Tibial nerve (tissue), 4 donors: ENCODE measurements around the gene GNG3. TPM values are rescaled to one million over a fixed set of nuclear protein-coding genes. Genes with fewer than 3 reads are reported as not detected.
A peak's percentile ranks its signal among the peaks of the same experiment; 100 is the strongest.

Experiments
- DNase-seq, 2 donors: peaks; one replicate each; pipeline ENCODE4 v3.0.0-alpha.2; 2019; ENCODE audit warnings: low spot score in 2 of 2
- H3K27ac ChIP-seq, 4 donors: fragments of 200-600 bp; sonication (generic) in 3 of 4; one replicate each; pipeline ENCODE4 v1.5.1; 2017 to 2019; ENCODE audit warnings: mild to moderate bottlenecking in 1 of 4
- H3K27me3 ChIP-seq, 2 donors: fragments of 200-600 bp; sonication (generic) in 1 of 2; one replicate each; pipeline versions ENCODE4 v1.5.1 to v1.6.0; 2017 to 2019
- H3K36me3 ChIP-seq, 3 donors: fragments of 200-600 bp; sonication (generic); one replicate each; pipeline ENCODE4 v1.5.1; 2018 to 2019
- H3K4me1 ChIP-seq, 4 donors: fragments of 200-600 bp; sonication (generic) in 3 of 4; one replicate each; pipeline ENCODE4 v1.5.1; 2017 to 2019
- H3K4me3 ChIP-seq, 4 donors: fragments of 200-600 bp; sonication (generic) in 3 of 4; one replicate each; pipeline ENCODE4 v1.5.1; 2017 to 2019; ENCODE audit warnings: mild to moderate bottlenecking in 1 of 4, moderate library complexity in 1 of 4
- H3K9me3 ChIP-seq, 4 donors: fragments of 200-600 bp; sonication (generic) in 3 of 4; one replicate each; pipeline ENCODE4 v1.5.1; 2017 to 2019
- EP300 ChIP-seq, 2 donors: sonication (generic); formaldehyde crosslinking; IDR thresholded peaks; one replicate each; pipeline ENCODE4 v1.6.1; 2017; ENCODE audit warnings: antibody characterized with exemption in 2 of 2, mild to moderate bottlenecking in 1 of 2
- POLR2A ChIP-seq, 2 donors: fragments of 450-650 bp; IDR thresholded peaks; one replicate each; pipeline ENCODE4 v1.6.1; 2017; ENCODE audit warnings: antibody characterized with exemption in 2 of 2, mild to moderate bottlenecking in 2 of 2, moderate library complexity in 2 of 2
- WGBS, 2 donors: methylation state at CpG; one replicate each; pipeline ENCODE4 v1.1.5; 2018; 5-methylcytosine and 5-hydroxymethylcytosine counted together
- total RNA-seq, 4 donors: library from RNA; depleted of rRNA; stranded (reverse); fragments of >200 nt; gene quantifications; one replicate each; pipeline ENCODE4 v1.1.0, GENCODE V29; 2016
- TF ChIP-seq, protein P1 (sequence below), 5 experiments: fragments of 200-600 bp in 3 of 5; fragments of 450-650 bp in 2 of 5; sonication (generic) in 3 of 5; IDR thresholded peaks; one replicate each; pipeline ENCODE4 v1.5.1; 2016 to 2019; ENCODE audit warnings: antibody characterized with exemption in 5 of 5, mild to moderate bottlenecking in 3 of 5, moderate library complexity in 2 of 5

GNG3 gene
- total RNA-seq, 4 donors from 2014 or later, result 0.63 to 2.6 TPM; not detected in 2

DNA sequence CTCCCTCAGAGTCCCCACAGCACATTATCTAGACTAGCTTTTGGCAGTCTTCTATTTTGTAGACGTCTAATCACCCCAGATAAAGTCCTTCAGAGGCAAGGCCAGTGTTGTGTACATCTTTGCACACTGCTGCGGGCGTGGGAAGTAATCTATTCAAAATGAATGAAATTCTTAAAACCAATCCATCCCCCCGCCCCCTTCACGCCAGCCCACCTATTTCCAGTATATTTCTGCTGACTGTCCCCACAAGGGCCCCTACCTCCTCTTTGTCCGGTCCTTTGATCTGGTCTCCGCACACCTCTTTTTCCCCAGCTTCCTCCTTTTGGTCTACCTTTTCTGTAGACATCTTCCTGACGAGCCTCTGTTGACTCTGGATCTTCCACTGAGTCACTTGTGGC, 627 bp upstream of the GNG3 start:
- DNase-seq, result no peak
- H3K27ac ChIP-seq, result peak overlapping the region; percentile 44 to 89 (median 82)
- TF ChIP-seq EP300 (IDR thresholded peaks at IDR 0.05) (no peak), POLR2A (IDR thresholded peaks at IDR 0.05) (no peak)
- TF ChIP-seq, protein P1, sequence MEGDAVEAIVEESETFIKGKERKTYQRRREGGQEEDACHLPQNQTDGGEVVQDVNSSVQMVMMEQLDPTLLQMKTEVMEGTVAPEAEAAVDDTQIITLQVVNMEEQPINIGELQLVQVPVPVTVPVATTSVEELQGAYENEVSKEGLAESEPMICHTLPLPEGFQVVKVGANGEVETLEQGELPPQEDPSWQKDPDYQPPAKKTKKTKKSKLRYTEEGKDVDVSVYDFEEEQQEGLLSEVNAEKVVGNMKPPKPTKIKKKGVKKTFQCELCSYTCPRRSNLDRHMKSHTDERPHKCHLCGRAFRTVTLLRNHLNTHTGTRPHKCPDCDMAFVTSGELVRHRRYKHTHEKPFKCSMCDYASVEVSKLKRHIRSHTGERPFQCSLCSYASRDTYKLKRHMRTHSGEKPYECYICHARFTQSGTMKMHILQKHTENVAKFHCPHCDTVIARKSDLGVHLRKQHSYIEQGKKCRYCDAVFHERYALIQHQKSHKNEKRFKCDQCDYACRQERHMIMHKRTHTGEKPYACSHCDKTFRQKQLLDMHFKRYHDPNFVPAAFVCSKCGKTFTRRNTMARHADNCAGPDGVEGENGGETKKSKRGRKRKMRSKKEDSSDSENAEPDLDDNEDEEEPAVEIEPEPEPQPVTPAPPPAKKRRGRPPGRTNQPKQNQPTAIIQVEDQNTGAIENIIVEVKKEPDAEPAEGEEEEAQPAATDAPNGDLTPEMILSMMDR (IDR thresholded peaks at IDR 0.05), result no peak
- peak overlapping the region in 3 of 4 donors; percentile 66 to 86 (median 75) for H3K4me3 ChIP-seq
- no peaks in the 10 kb centered on the region for H3K9me3 ChIP-seq
- no peaks in the 10 kb centered on the region for H3K27me3 ChIP-seq
- H3K4me1 ChIP-seq, result peaks cover 0 to 49% (median 31%) of the 10 kb centered on the region in 4 donors
- peaks cover 0 to 27% (median 0%) of the 10 kb centered on the region in 3 donors for H3K36me3 ChIP-seq
- 76 to 79% methylated on average over 8 of the region's 8 CpGs for WGBS, 2 donors

DNA sequence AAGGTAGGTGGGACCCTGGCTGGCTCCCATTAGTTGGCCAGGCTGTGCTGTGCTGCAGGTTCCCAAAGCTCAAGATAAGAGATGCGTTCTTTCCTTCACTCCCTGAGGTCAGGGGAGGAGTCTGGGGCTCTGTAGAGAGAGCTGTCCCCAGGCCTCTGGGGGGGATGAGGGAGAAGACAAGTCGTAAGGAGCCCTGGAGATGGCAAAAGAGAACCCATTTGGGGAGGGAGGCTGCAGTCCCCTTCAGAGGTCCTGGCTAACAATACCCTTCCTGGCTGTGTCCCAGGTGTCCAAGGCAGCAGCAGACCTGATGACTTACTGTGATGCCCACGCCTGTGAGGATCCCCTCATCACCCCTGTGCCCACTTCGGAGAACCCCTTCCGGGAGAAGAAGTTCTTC, 916 bp downstream of the GNG3 start:
- Histone ChIP-seq H3K9me3 (no peaks in the 10 kb centered on the region), H3K4me3 (peak overlapping the region in 2 of 4 donors; percentile 50 to 70), H3K4me1 (peaks cover 0 to 49% (median 31%) of the 10 kb centered on the region in 4 donors), H3K36me3 (peaks cover 0 to 31% (median 0%) of the 10 kb centered on the region in 3 donors), H3K27ac (peak overlapping the region; percentile 71 to 95 (median 92)), H3K27me3 (no peaks in the 10 kb centered on the region)
- no peak for DNase-seq
- 71 to 79% methylated on average over 5 of the region's 5 CpGs for WGBS, 2 donors
- no peak for TF ChIP-seq EP300 (IDR thresholded peaks at IDR 0.05)
- TF ChIP-seq, protein P1 (IDR thresholded peaks at IDR 0.05), result no peak
- TF ChIP-seq POLR2A (IDR thresholded peaks at IDR 0.05), result no peak

DNA sequence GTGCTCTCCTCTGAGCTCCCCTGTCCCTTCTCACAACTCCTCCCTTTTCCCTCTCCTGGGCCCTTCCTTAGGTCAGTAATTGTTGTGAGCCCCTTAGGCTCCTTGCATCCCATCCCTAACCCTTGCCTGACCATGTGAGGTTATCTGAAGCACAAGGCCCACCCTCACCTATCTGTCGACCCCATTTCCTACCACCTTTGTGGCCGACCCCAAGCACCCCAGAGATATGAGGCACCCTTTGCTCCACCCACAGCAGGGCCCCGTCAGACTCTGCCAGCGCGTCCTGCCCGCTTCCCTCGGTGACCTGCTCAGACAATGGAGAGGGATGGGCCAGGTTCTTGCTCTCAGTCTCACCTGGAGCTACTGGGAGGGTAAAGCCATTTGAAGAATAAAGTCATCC, 1.3 kb downstream of the GNG3 start:
- peaks cover 0 to 49% (median 31%) of the 10 kb centered on the region in 4 donors for H3K4me1 ChIP-seq
- no peak for DNase-seq
- H3K27ac ChIP-seq, result peak overlapping the region; percentile 71 to 95 (median 92)
- no peak for TF ChIP-seq POLR2A (IDR thresholded peaks at IDR 0.05)
- TF ChIP-seq EP300 (IDR thresholded peaks at IDR 0.05), result no peak
- TF ChIP-seq, protein P1 (IDR thresholded peaks at IDR 0.05), result no peak
- H3K9me3 ChIP-seq, result no peaks in the 10 kb centered on the region
- 2 to 4% methylated on average over 7 of the region's 7 CpGs for WGBS, 2 donors
- H3K36me3 ChIP-seq, result peaks cover 0 to 35% (median 0%) of the 10 kb centered on the region in 3 donors
- H3K4me3 ChIP-seq, result peak overlapping the region; percentile 25 to 70 (median 58)
- H3K27me3 ChIP-seq, result no peaks in the 10 kb centered on the region

DNA sequence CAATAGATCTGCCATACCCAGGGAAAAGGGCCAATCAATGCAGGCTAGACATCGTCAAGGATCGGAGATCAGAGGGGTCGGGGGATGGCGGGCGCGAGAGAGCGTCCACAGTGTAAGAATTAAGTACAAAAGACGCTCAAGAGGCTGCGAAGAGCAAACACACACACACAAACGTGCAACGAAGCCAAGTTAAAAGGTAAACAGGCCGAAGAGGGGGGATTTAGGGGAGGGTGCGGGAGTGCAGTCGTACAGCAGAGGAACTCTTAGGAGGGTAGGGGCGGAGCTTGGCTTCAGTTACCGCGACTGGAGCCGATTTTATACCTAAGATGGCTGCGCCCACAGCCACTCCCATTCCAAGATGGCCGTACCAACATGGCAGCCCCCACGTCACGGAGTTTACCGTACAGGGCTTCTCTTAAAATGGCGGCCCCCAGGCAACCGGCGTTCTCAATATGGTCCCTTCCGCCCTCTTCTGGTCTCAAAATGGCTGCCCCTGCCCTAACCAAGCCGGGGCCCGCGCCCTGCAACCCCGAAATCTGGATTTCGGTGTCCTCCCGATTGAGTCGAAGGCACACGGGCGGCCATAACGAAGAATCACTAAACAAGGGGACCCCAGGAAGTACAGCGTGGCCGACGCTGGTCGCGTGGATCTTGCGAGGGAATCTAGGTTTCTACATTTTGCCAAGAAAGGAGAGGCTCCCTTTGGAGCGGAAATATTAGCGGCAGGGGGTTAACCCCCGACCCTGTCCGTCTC, 1.9 kb downstream of the GNG3 start:
- peak; percentile 97 to 98 for DNase-seq
- H3K4me1 ChIP-seq, result peaks cover 0 to 49% (median 31%) of the 10 kb centered on the region in 4 donors
- TF ChIP-seq POLR2A (IDR thresholded peaks at IDR 0.05) (peak; percentile 33 to 70), EP300 (IDR thresholded peaks at IDR 0.05) (peak; percentile 79 to 87)
- TF ChIP-seq, protein P1 (IDR thresholded peaks at IDR 0.05), result peak in 4 of 5 experiments; percentile 3 to 56 (median 18)
- WGBS, 2 donors, result 1 to 2% methylated on average over 38 to 47 of the region's 47 CpGs
- H3K27ac ChIP-seq, result peak overlapping the region; percentile 71 to 95 (median 92)
- peak overlapping the region; percentile 25 to 70 (median 58) for H3K4me3 ChIP-seq
- H3K27me3 ChIP-seq, result no peaks in the 10 kb centered on the region
- H3K9me3 ChIP-seq, result no peaks in the 10 kb centered on the region
- H3K36me3 ChIP-seq, result peaks cover 0 to 41% (median 4%) of the 10 kb centered on the region in 3 donors

- Histone ChIP-seq H3K4me1 (peaks cover 0 to 47% (median 31%) of the 10 kb centered on the region in 4 donors), H3K36me3 (peaks cover 0 to 47% (median 9%) of the 10 kb centered on the region in 3 donors), H3K9me3 (no peaks in the 10 kb centered on the region), H3K27ac (peak overlapping the region; percentile 71 to 95 (median 92)), H3K27me3 (no peaks in the 10 kb centered on the region), H3K4me3 (peak overlapping the region; percentile 25 to 70 (median 58))
- 55 to 56% methylated on average over 6 to 7 of the region's 7 CpGs for WGBS, 2 donors
- TF ChIP-seq POLR2A (IDR thresholded peaks at IDR 0.05), result no peak
- no peak for TF ChIP-seq EP300 (IDR thresholded peaks at IDR 0.05)
- TF ChIP-seq, protein P1 (IDR thresholded peaks at IDR 0.05), result peak in 1 of 5 experiments; percentile 7
- no peak for DNase-seq
Measured at GRCh38 chr11:62710001-62710345, 2.5 kb downstream of the GNG3 start.
